AG09309 (cell line): ENCODE data around the gene PRR23E.
A peak's percentile ranks its signal among the peaks of the same experiment; 100 is the strongest.

Experiments used
- DNase-seq: peaks from one replicate; pipeline ENCODE4 v3.0.0-alpha.2; 2010; ENCODE audit warnings: low read depth
- H3K4me3 ChIP-seq: 2 replicates; pipeline ENCODE4 v1.5.1; 2011; ENCODE audit warnings: mild to moderate bottlenecking, low read depth, low read length, moderate library complexity; ENCODE audit not compliant: control insufficient read depth
- CTCF ChIP-seq: IDR thresholded peaks from 2 replicates; pipeline ENCODE4 v1.5.1; 2011; ENCODE audit warnings: mild to moderate bottlenecking, low read depth, low read length, inconsistent platforms; ENCODE audit not compliant: insufficient read depth, control insufficient read depth; ENCODE audit errors: missing control alignments

PRR23E gene

GRCh38 chr3:127216415-127217261 is 23.7 kb downstream of the PRR23E start:
- no peak for DNase-seq

GRCh38 chr3:127217596-127218453 is 24.9 kb downstream of the PRR23E start:
- peak; percentile 61 for DNase-seq
- no peak for TF ChIP-seq CTCF
- no peak overlapping the region for H3K4me3 ChIP-seq

More at GRCh38 chr3:127216415-127217261, 23.7 kb downstream of the PRR23E start:
- no peak for TF ChIP-seq CTCF
- no peak overlapping the region for H3K4me3 ChIP-seq

GRCh38 chr3:127218454-127218922 is 25.6 kb downstream of the PRR23E start:
- TF ChIP-seq CTCF, result no peak
- DNase-seq, result no peak
- no peak overlapping the region for H3K4me3 ChIP-seq

GRCh38 chr3:127220497-127220896 is 27.6 kb downstream of the PRR23E start:
- no peak for DNase-seq
- no peak for TF ChIP-seq CTCF
- no peak overlapping the region for H3K4me3 ChIP-seq

- no peak for DNase-seq
- H3K4me3 ChIP-seq, result no peak overlapping the region
- TF ChIP-seq CTCF, result no peak
These were observed 28.1 kb downstream of the PRR23E start for GRCh38 chr3:127221037-127221436.

- no peak for TF ChIP-seq CTCF
- no peak for DNase-seq
- H3K4me3 ChIP-seq, result no peak overlapping the region
These were observed 28.6 kb downstream of the PRR23E start for GRCh38 chr3:127221446-127222035.
